GM21786 (cell line): ENCODE measurements around the gene ARID5A.

ENCODE experiments used
- ATAC-seq: cut with Tn5 transposase; IDR thresholded peaks from one replicate; pipeline ENCODE4 v1.9.1; 2021; ENCODE audit not compliant: unreplicated experiment

The ARID5A gene

GRCh38 chr2:96506016-96506906, 30.3 kb upstream of the ARID5A start:
- ATAC-seq: no peak

- no peak for ATAC-seq
Measured at GRCh38 chr2:96506907-96507240, 29.7 kb upstream of the ARID5A start.

- peak; percentile 34 for ATAC-seq
Measured at GRCh38 chr2:96507957-96508520, 28.5 kb upstream of the ARID5A start.

DNA sequence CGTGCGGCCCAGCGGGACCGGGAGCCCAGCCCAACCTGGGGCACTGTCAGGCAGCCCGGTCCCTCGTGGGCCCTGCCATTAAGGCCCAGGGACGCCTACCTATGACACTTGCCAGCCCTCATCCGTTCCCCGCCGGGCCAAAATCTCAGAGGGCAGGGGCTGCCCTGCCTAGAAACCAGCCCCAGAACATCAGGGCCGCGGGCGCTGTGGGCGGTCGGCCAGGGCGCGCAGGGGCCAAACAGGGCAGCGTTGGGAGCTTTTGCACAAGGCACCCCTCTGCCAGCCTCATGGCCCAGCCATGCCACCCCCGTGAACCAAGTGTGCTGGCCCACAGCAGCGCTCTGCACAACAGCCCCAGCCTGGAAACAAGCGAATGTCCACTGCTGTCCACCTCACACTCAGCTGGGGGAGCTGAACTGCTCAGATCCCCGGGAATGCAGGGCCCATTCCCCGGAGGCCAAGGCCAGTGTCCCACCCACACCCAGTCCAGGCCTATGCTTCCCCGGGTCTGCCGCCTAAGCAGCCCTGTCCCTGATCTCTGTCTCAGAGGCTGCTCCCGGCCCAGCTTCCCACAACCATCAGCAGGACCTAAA, 27.9 kb upstream of the ARID5A start:
- ATAC-seq: no peak

- ATAC-seq: peak; percentile 62
Measured at GRCh38 chr2:96509114-96509846, 27.3 kb upstream of the ARID5A start.

GRCh38 chr2:96509847-96510230, 26.7 kb upstream of the ARID5A start:
- no peak for ATAC-seq

DNA sequence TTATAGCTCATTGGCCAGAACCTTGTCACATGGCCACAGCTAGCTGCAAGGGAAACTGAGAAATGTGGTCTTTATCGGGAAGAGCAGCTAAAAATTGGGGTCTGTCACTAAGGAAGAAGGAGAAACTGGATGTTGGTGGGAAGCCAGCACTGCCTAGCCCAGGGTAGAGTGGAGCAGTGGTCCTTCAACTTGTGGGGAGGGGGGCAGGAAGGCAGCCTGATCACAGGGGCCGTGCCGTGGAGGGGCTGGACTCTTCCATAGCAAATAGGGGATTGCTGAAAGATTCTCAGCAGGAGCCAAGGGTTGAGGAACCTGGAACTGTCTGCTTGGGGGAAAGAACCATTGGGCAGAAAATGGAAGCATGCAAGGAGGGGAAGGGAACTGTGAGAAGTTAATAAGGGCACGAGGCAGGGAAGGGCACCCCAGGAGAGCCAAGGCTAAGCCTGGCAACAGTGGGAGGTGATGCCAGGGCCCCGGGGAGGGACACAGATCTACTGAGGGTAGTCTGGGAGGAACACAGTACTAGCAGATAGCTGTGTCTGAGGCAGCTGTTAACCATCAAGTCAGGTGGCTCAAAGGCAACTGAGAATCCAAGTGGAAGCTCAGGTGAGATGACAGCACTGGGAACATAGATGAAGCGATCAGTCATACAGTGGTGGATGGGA, 25.5 kb upstream of the ARID5A start:
- no peak for ATAC-seq

GRCh38 chr2:96511851-96512250, 24.7 kb upstream of the ARID5A start:
- ATAC-seq: no peak

- ATAC-seq: no peak
Measured at GRCh38 chr2:96512341-96512740, 24.2 kb upstream of the ARID5A start.

- no peak for ATAC-seq
Measured at GRCh38 chr2:96514521-96514920, 22.0 kb upstream of the ARID5A start.

GRCh38 chr2:96517079-96517478, 19.5 kb upstream of the ARID5A start:
- ATAC-seq: no peak

DNA sequence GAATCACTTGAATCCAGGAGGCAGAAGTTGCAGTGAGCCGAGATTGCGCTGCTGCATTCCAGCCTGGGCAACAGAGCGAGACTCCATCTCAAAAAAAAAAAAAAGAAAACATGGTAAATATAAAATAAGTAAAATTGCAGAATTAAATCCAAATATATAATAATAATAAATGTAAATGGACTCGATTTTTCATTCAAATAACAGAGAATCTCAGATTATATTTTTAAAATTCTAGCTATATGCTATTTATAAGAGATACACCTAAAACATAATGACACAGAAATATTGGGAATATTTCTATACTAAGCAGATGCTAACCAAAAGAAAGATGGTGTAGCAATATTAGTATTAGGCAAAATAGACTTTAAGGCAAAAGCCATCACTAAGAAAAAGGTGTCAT, 16.3 kb upstream of the ARID5A start:
- ATAC-seq: no peak

GRCh38 chr2:96520697-96521096, 15.9 kb upstream of the ARID5A start:
- no peak for ATAC-seq

GRCh38 chr2:96521219-96521618, 15.3 kb upstream of the ARID5A start:
- no peak for ATAC-seq

DNA sequence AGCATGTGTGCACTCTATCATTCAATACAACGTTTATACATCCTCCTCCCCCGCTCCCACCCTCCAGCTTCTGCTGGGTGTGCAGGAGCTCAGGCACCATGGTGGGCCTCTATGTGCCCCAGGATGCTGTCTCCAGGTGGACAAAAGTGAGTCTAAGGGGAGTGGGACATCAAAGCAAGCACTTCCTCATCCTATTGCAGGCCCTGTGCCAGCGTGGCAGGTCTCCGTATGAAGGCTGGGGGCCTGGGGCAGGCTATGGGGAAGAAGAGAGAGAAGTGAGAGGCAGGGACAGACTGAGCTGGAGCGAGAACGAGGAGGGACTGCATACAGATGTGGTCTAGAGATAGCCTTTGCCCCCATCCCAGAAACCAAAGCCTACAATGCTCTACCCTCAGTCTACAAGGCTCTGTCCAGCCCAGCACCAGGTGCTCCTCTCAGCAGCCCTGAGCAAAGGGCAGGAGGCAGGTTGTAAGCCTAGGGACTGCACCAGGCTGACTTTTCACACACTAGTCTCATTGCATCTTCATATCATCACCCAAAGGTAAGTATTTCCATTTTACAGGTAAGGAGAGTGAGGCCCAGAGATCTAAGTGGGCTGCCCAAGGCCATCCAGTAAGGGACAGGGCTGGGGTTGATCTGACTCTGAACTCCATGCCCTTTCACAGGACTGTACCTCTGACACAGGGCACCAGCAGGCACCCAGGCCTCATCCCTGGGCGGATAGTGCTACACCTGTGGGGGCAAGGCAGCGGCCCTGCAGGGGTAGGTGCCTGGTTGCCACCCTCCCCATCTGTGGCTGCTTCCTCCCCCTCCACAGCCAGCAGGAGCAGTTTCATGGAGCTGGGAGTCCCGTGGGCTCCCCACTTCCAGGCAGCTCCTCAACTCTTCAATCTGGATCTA, 14.0 kb upstream of the ARID5A start:
- no peak for ATAC-seq

- no peak for ATAC-seq
Measured at GRCh38 chr2:96523659-96524481, 12.7 kb upstream of the ARID5A start.

DNA sequence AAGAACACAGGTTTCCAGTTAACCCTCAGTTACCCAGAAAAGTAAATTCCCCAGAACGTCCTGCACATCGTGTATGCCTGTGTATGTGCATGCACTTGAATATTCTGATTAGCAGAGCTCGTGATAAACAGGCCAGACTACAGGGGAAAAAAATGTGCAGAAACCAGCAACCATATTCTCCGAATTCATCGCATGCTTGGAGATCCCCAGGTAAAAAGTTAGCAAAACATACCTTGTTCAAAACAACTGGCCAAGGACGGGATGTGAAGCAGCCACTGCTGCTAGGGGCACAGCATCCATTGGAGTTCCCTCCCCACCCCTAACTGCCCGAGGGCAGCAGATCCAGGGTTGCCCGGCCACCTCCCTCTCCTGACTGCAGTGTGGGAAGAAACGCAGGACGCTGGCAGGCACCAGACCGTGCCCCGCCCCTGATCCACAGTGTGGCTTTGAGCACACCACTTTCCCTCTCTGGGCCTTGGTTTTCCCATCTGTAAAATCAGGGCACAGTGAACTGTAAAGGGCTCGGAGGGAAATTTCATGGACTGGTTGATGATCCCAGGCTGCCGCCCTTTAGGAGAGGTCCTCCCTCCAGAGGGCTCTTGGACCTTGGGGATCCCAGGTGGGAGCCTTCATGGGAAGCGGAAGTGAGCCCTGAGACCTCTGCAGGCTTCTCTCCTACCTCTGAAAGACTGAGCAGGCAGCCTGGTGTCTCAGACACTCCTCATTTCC, 11.9 kb upstream of the ARID5A start:
- no peak for ATAC-seq

DNA sequence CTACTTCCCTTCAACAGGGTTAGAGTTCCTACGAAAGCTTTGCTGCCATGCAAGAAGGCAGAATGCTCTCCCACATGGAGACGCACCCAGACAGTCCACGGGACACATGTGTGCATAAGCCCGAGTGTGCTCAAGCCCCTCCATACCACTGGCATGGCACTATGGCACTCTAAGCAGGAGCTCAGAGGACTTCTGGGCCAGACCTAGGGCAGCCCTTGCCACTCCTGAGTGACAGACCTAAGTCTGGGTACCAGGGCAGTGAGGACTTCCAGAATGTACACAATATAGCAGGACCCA, 11.4 kb upstream of the ARID5A start:
- no peak for ATAC-seq

- no peak for ATAC-seq
Measured at GRCh38 chr2:96526101-96526591, 10.4 kb upstream of the ARID5A start.
